ENCODE measurements around the gene MRPL52. TPM values are rescaled to one million over a fixed set of nuclear protein-coding genes. Genes with fewer than 3 reads are reported as not detected.
"Not testable (repeated sequence)": the region's sequence is repeated elsewhere in the genome, so short reads cannot be mapped to it uniquely, and the experiment has no call there.

Gene MRPL52
- total and polyA plus RNA-seq, 2 donors (not counting 3 experiments of a cell fraction or from before 2014, with no cell fraction given), result 81.1 to 174 TPM

DNA sequence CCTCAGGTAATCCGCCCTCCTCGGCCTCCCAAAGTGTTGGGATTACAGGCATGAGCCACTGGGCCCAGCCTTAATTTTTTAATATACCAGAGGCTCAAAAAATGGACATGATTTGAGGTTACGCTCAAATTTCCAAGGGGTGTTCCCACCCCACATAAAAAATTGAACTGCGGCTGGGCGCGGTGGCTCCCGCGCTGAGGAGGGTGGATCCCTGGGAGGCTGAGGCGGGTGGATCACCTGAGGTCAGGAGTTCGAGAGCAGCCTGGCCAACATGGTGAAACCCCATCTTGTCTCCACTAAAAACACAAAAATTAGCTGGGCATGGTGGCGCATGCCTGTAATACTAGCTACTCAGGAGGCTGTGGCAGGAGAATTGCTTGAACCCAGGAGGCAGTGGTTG is 24.6 kb downstream of the MRPL52 start:
- intact Hi-C loops (cut with micrococcal nuclease), result loop anchor here (10.0 kb wide), 1 partner anchor 379 kb away; no protein-coding TSS in a partner anchor
- POLR2A ChIA-PET, result interaction anchor here (0.9 kb wide), 1 partner anchor 32 kb away, joined by 5 read pairs; no protein-coding TSS in a partner anchor

DNA sequence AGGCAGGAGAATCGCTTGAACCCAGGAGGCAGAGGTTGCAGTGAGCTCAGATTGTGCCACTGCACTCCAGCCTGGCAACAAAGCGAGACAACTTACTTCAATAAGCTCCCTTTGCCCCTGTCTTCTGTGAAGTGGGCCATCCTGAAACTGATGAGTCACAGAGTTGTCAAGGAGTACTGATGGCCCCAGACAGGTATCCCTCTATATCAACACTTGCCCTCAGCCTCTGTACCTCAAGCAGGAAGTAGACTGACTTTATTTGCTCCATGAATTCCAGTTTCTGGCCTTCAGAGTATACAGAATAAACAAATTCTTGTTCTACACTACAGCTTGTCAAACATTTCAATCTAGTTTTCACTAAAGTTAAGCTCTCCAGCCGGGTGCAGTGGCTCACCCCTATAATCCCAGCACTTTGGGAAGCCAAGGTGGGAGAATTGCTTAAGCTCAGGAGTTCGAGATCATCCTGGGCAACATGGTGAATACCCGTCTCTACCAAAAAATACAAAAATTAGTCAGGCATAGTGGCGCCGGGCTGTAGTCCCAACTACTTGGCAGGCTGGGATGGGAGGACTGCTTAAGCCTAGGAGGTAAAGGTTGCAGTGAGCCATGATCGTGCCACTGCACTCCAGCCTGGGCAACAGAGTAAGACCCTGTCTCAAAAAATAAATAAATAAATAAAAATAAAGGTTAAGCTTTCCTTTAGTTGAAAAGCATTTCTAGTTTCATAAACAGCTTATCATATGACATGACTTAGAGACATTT is 25.5 kb downstream of the MRPL52 start:
- dilution Hi-C loops (cut with MboI; ENCODE audit: extremely low pct_ligation_motif_present, low sequenced_read_pairs), result no loop called here
- DNase-seq (ENCODE audit: low read depth, low spot score), result no peak
- FAIRE-seq, result no peak
- no TSS peak for BruUV-seq (replicated peaks)
- H3K27ac ChIP-seq (ENCODE audit: insufficient read depth, low read depth, low read length), result no peak overlapping the region
- no peaks in the 10 kb centered on the region for H4K20me1 ChIP-seq (replicated peaks; ENCODE audit: control insufficient read depth, extremely low read depth, insufficient read depth, low read length)
- no peak overlapping the region for H3K4me2 ChIP-seq (ENCODE audit: insufficient read depth, low read length)
- no peaks in the 10 kb centered on the region for H3K36me3 ChIP-seq (ENCODE audit: control insufficient read depth in 2 of 2, extremely low read depth in 1 of 2, insufficient read depth in 2 of 2, low read length in 2 of 2)
- H3K27me3 ChIP-seq (ENCODE audit: control insufficient read depth in 2 of 2, insufficient read depth in 2 of 2, low read length in 2 of 2), result no peaks in the 10 kb centered on the region
- TF ChIP-seq POLR2A (IDR thresholded peaks at IDR 0.05; ENCODE audit: low read depth, low read length), result no peak
- TF ChIP-seq POLR2AphosphoS5 (IDR thresholded peaks at IDR 0.05; ENCODE audit: insufficient read depth, low read depth, low read length), result no peak
- no peak for TF ChIP-seq GATA2 (IDR thresholded peaks at IDR 0.05; ENCODE audit: insufficient read depth, insufficient read length, low read depth, low read length)
- no peak for TF ChIP-seq JUN (IDR thresholded peaks at IDR 0.05; ENCODE audit: borderline replicate concordance, insufficient read depth, insufficient read length, low read depth)
- TF ChIP-seq FOS (IDR thresholded peaks at IDR 0.05; ENCODE audit: borderline replicate concordance, insufficient read depth, low read length), result no peak
- TF ChIP-seq EZH2 (IDR thresholded peaks at IDR 0.05; ENCODE audit: borderline replicate concordance, low read depth, low read length, severe bottlenecking), result no peak
- TF ChIP-seq MYC (IDR thresholded peaks at IDR 0.05; ENCODE audit: low read depth, low read length), result no peak
- TF ChIP-seq, protein P1, sequence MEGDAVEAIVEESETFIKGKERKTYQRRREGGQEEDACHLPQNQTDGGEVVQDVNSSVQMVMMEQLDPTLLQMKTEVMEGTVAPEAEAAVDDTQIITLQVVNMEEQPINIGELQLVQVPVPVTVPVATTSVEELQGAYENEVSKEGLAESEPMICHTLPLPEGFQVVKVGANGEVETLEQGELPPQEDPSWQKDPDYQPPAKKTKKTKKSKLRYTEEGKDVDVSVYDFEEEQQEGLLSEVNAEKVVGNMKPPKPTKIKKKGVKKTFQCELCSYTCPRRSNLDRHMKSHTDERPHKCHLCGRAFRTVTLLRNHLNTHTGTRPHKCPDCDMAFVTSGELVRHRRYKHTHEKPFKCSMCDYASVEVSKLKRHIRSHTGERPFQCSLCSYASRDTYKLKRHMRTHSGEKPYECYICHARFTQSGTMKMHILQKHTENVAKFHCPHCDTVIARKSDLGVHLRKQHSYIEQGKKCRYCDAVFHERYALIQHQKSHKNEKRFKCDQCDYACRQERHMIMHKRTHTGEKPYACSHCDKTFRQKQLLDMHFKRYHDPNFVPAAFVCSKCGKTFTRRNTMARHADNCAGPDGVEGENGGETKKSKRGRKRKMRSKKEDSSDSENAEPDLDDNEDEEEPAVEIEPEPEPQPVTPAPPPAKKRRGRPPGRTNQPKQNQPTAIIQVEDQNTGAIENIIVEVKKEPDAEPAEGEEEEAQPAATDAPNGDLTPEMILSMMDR (IDR thresholded peaks at IDR 0.05; ENCODE audit: extremely low read depth in 1 of 2, insufficient read depth in 1 of 2, low read depth in 1 of 2, low read length in 2 of 2), result no peak
- TF ChIP-seq, protein P2, sequence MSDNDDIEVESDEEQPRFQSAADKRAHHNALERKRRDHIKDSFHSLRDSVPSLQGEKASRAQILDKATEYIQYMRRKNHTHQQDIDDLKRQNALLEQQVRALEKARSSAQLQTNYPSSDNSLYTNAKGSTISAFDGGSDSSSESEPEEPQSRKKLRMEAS (IDR thresholded peaks at IDR 0.05; ENCODE audit: insufficient read depth, insufficient read length), result no peak
- no peaks in the 10 kb centered on the region for H3K9me1 ChIP-seq (replicated peaks; ENCODE audit: control insufficient read depth, extremely low read depth, insufficient read depth, low read length)
- H3K9ac ChIP-seq (replicated peaks; ENCODE audit: extremely low read depth, insufficient read depth, low read length), result no peak overlapping the region
- no peak overlapping the region for H2AFZ ChIP-seq (ENCODE audit: low read depth, low read length)
- CTCF ChIA-PET, result interaction anchor here (0.6 to 10.2 kb wide), 15 partner anchors 8 to 579 kb away, joined by 3 to 313 read pairs (median 5); partner anchors contain the start of genes ABHD4, LRP10, MMP14 and MRPL52
- no peaks in the 10 kb centered on the region for H3K9me3 ChIP-seq (replicated peaks; ENCODE audit: control insufficient read depth, insufficient read depth, low read length)
- intact Hi-C loops (cut with micrococcal nuclease), result loop anchor here (10.0 kb wide), 1 partner anchor 380 kb away; no protein-coding TSS in a partner anchor
- H3K4me1 ChIP-seq (ENCODE audit: control insufficient read depth, extremely low read depth, insufficient read depth, low read length), result peaks cover 29% of the 10 kb centered on the region
- no peaks in the 10 kb centered on the region for H3K79me2 ChIP-seq (ENCODE audit: control insufficient read depth, insufficient read depth, low read length)
- POLR2A ChIA-PET, result no interaction called here
- H3K4me3 ChIP-seq (replicated peaks in 1 of 3; ENCODE audit: insufficient read depth in 1 of 3, low read depth in 1 of 3, low read length in 3 of 3), result no peak overlapping the region

More for the DNA sequence above, 24.6 kb downstream of the MRPL52 start:
- H3K27ac ChIP-seq (ENCODE audit: insufficient read depth, low read depth, low read length); H3K9me1 ChIP-seq (replicated peaks; ENCODE audit: control insufficient read depth, extremely low read depth, insufficient read depth, low read length); H3K27me3 ChIP-seq (ENCODE audit: control insufficient read depth in 2 of 2, insufficient read depth in 2 of 2, low read length in 2 of 2); H3K9ac ChIP-seq (replicated peaks; ENCODE audit: extremely low read depth, insufficient read depth, low read length); H2AFZ ChIP-seq (ENCODE audit: low read depth, low read length); H3K36me3 ChIP-seq (ENCODE audit: control insufficient read depth in 2 of 2, extremely low read depth in 1 of 2, insufficient read depth in 2 of 2, low read length in 2 of 2); FAIRE-seq; H3K79me2 ChIP-seq (ENCODE audit: control insufficient read depth, insufficient read depth, low read length); H4K20me1 ChIP-seq (replicated peaks; ENCODE audit: control insufficient read depth, extremely low read depth, insufficient read depth, low read length); BruUV-seq (replicated peaks); H3K4me2 ChIP-seq (ENCODE audit: insufficient read depth, low read length); H3K9me3 ChIP-seq (replicated peaks; ENCODE audit: control insufficient read depth, insufficient read depth, low read length); dilution Hi-C loops (cut with MboI; ENCODE audit: extremely low pct_ligation_motif_present, low sequenced_read_pairs); H3K4me3 ChIP-seq (replicated peaks in 1 of 3; ENCODE audit: insufficient read depth in 1 of 3, low read depth in 1 of 3, low read length in 3 of 3); DNase-seq (ENCODE audit: low read depth, low spot score): not testable (repeated sequence)
- CTCF ChIA-PET, result interaction anchor here (0.8 to 10.2 kb wide), 12 partner anchors 9 to 295 kb away, joined by 3 to 313 read pairs (median 28); partner anchors contain the start of genes ABHD4, LRP10, MMP14 and MRPL52
- peaks cover 37% of the 10 kb centered on the region for H3K4me1 ChIP-seq (ENCODE audit: control insufficient read depth, extremely low read depth, insufficient read depth, low read length)
